ENCODE results near the gene CCDC85C. TPM values are rescaled to one million over a fixed set of nuclear protein-coding genes. Genes with fewer than 3 reads are reported as not detected.

The CCDC85C gene
- total and polyA plus RNA-seq, 2 experiments from 2014 or later, result 4.5 to 24.9 TPM

GRCh38 chr14:99573000-99573330 is 31.0 kb downstream of the CCDC85C start:
- Histone ChIP-seq H4K20me1 (replicated peaks; ENCODE audit: insufficient read depth) (peaks cover 4% of the 10 kb centered on the region; the same call in 1 of the 2 replicates), H3K36me3 (ENCODE audit: insufficient read depth) (no peaks in the 10 kb centered on the region), H3K27ac (ENCODE audit: low read depth) (no peak overlapping the region), H2AFZ (no peak overlapping the region), H3K27me3 (ENCODE audit: insufficient read depth) (no peaks in the 10 kb centered on the region), H3K4me3 (no peak overlapping the region), H3K79me2 (replicated peaks; ENCODE audit: insufficient read depth) (peaks cover 58% of the 10 kb centered on the region), H3K4me1 (ENCODE audit: insufficient read depth) (peaks cover 69% of the 10 kb centered on the region), H3F3A (replicated peaks; ENCODE audit: low read depth) (no peaks in the 10 kb centered on the region), H3K4me2 (0 out of 2 replicates have a peak overlapping the region, but pooled peaks have one; percentile 43), H3K9me2 (ENCODE audit: insufficient read depth) (no peaks in the 10 kb centered on the region)
- H3K9me3 Mint-ChIP-seq, result no peaks in the 10 kb centered on the region
- no peak for ATAC-seq
- no peak for DNase-seq (ENCODE audit: low spot score)
- H3K27ac Mint-ChIP-seq, result peak overlapping the region; percentile 41; the same call in 1 of the 2 replicates
- H3K36me3 Mint-ChIP-seq (ENCODE audit: low read depth), result no peaks in the 10 kb centered on the region; the same call in 2 of the 3 replicates
- H3K4me1 Mint-ChIP-seq, result peaks cover 92% of the 10 kb centered on the region
- H3K4me3 Mint-ChIP-seq, result no peak overlapping the region
- H3K27me3 Mint-ChIP-seq (ENCODE audit: insufficient read depth, low read depth, poor library complexity), result peaks cover 20% of the 10 kb centered on the region
- no peak for TF ChIP-seq NANOG (IDR thresholded peaks at IDR 0.05; ENCODE audit: borderline replicate concordance)
- no peak for TF ChIP-seq CTCF (conservative IDR thresholded peaks at IDR 0.05; ENCODE audit: low read depth in 2 of 2)

DNA sequence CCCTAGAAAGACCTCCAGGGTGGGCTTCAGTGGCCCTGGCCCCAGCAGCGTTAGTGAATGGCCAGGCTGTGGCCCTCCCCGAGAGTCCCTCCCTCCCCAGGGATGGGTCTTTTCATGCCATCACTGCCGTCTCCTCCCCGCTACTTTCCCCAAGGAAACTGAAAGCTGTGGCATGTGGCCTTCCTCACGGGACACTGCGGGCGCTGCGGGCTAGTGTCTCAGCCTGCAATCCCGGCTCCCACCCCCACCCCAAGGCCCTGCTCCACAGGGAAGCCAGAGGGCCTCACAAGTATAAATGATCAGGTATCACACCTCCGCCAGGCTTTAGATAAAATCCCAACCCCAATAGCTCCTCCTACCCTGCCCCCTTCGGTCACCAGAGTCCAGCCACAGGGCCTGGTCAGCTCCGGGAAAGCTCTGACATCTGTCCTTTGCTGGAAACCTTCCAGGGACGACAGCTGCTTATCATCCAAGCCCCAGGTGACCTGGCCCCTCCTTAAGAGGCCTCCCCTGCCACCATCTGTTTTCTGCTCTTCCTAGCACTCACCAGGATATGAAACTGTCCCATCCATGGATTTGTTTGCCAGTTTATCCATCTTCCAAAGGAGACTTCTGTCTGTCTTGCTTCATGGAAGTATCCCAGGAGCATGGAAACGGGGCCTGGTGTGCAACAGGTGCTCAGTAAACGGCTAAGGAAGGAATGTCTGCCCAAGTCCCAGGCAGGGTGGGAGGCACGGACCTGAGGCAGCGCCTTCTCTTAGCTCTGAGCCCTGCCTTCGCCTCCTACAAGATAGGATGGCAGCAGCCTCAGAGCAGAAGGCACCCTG is 31.6 kb downstream of the CCDC85C start:
- ATAC-seq (no peak), DNase-seq (ENCODE audit: low spot score) (no peak)
- Mint-ChIP-seq H3K27ac (peak overlapping the region; percentile 41; the same call in 1 of the 2 replicates), H3K36me3 (ENCODE audit: low read depth) (no peaks in the 10 kb centered on the region; the same call in 2 of the 3 replicates), H3K27me3 (ENCODE audit: insufficient read depth, low read depth, poor library complexity) (peaks cover 20% of the 10 kb centered on the region), H3K4me3 (no peak overlapping the region; the same call in 2 of the 3 replicates), H3K9me3 (no peaks in the 10 kb centered on the region), H3K4me1 (peaks cover 92% of the 10 kb centered on the region)
- peaks cover 72% of the 10 kb centered on the region for H3K4me1 ChIP-seq (ENCODE audit: insufficient read depth)
- no peaks in the 10 kb centered on the region for H3K36me3 ChIP-seq (ENCODE audit: insufficient read depth)
- H3K4me2 ChIP-seq, result 0 out of 2 replicates have a peak overlapping the region, but pooled peaks have one; percentile 43
- no peaks in the 10 kb centered on the region for H3K9me2 ChIP-seq (ENCODE audit: insufficient read depth)
- no peak overlapping the region for H3K27ac ChIP-seq (ENCODE audit: low read depth)
- peaks cover 4% of the 10 kb centered on the region; the same call in 1 of the 2 replicates for H4K20me1 ChIP-seq (replicated peaks; ENCODE audit: insufficient read depth)
- peaks cover 64% of the 10 kb centered on the region for H3K79me2 ChIP-seq (replicated peaks; ENCODE audit: insufficient read depth)
- TF ChIP-seq STAT1 (IDR thresholded peaks at IDR 0.05; ENCODE audit: unreplicated experiment) (no peak), CTCF (conservative IDR thresholded peaks at IDR 0.05; ENCODE audit: low read depth in 2 of 2) (no peak), NANOG (IDR thresholded peaks at IDR 0.05; ENCODE audit: borderline replicate concordance) (no peak), EZH2 (IDR thresholded peaks at IDR 0.05; ENCODE audit: low read depth, unreplicated experiment) (no peak), POLR2AphosphoS5 (IDR thresholded peaks at IDR 0.05; ENCODE audit: low read depth) (no peak), ZNF114 (CRISPR knock-in tag; IDR thresholded peaks at IDR 0.05) (no peak), EZH2phosphoT487 (IDR thresholded peaks at IDR 0.05; ENCODE audit: unreplicated experiment) (no peak)
- no peaks in the 10 kb centered on the region for H3F3A ChIP-seq (replicated peaks; ENCODE audit: low read depth)
- no peak overlapping the region for H3K4me3 ChIP-seq
- no peak overlapping the region for H2AFZ ChIP-seq
- no peaks in the 10 kb centered on the region for H3K27me3 ChIP-seq (ENCODE audit: insufficient read depth)
